GM18498 (cell line): ENCODE data around the gene PRPH.

Source experiments
- ATAC-seq: cut with Tn5 transposase; IDR thresholded peaks from one replicate; pipeline ENCODE4 v1.9.1; 2021; ENCODE audit warnings: mild to moderate bottlenecking, moderate library complexity; ENCODE audit not compliant: unreplicated experiment

The PRPH gene

GRCh38 chr12:49344486-49345050, 49.6 kb downstream of the PRPH start:
- ATAC-seq = no peak

GRCh38 chr12:49345051-49345824, 50.3 kb downstream of the PRPH start:
- no peak for ATAC-seq

DNA sequence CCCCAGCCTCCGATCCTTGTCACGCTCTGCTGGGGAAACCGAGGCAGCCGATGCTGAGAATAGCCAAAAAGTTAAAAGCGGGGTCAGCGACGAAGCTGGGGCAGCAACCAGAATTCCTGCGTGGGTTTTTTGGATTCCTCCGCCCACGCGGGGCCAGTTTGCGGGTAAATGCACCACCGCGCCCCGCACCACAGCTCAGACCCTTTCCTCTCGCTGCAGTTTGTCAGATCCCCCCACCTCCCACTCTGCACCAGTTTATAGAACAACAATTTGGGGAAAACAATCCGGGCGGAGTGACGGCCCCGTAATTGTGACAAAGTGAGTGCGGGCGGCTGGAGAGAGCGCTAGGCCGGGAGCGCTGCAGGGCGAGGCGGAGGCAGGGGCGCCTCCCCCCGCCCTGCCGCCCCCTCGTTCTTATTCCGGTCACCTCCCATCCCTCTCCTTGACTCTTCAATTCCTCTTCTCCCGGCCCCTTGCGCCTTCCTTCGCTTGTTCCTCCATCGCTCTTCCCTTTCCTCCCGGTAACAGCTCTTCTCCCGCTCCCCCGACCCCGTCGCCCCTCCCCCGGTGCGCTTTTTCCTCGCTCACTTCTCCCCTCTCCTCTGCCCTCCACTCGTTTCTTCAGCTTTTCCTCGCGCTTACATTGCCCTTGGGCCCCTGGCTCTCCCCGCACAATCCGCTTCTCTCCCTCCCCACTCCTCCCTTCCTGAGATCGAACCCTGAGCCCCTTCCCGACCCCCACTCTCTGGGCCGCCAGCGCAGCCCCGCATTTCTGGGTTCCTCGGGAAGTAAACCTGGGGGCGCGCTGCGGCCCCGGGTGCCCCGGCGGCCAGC, 51.1 kb downstream of the PRPH start:
- no peak for ATAC-seq

GRCh38 chr12:49346659-49347310, 51.8 kb downstream of the PRPH start, which contains the start of gene DNAJC22:
DNAJC22 (plus strand) TSS chr12:49346888; CDS start chr12:49348873, 1,985 bp downstream.
- ATAC-seq = no peak

DNA sequence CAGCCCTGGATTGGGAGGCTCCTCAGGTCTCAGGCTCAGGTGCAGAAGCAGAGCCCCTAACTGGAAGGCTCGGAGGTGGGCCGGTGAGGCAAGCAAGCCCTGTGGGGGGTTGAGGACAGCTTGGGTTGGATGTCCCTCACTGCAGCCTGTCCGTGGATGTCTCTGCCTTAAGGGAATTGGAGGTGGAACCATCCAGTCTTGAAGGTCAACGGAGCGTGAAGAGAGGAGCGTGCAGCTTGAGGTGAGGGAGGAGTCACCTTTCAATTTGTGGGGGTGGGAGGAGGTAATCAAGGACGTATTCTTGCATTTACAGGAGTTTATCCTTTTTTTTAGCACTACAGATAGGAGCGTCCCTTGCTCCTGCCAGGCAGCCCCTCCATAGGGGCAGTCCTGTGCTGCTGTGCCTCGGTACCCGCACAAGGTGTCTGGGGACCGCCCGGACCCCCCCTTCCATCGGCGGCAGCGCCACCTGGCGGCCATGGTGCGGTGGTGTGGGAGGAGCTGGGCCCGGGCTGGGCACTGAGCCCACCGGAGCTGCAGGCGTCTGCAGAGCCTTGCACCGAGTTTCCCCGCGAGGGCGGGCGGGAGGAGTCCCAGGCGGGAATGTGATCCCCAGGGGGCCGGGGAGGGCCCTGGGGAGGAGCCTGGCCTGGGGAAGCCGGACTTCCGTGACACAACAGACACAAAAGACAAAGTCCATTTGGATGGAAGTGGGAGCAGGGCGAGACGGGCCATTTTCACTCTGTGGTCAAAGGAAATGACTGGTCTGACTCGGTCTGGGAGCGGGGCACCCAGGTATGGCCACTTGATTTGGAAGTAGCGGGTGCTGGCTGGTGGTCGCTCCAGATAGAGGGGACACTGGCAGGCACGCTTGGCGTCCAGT, 52.6 kb downstream of the PRPH start:
- ATAC-seq = peak; percentile 55
